ENCODE data around the gene PRR5L.

PRR5L gene

DNA sequence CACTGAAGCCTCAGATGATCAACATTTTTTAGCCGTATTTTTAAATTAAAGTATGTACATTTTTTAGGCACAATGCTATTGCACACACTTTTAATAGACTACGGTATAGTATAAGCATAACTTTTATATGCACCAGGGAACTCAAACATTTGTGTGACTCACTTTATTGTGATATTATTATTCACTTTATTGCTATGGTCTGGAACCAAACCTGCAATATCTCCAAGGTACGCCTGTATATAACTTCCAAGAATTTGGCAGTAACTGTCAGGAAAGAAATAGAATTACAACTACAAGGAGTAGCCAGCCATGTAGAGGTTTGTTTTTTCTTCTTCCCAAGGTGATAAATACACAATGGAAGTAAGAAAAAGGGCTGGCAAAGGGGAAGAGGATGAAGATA, 62.3 kb downstream of the PRR5L start:
- no peak for DNase-seq (ENCODE audit: low spot score)

DNA sequence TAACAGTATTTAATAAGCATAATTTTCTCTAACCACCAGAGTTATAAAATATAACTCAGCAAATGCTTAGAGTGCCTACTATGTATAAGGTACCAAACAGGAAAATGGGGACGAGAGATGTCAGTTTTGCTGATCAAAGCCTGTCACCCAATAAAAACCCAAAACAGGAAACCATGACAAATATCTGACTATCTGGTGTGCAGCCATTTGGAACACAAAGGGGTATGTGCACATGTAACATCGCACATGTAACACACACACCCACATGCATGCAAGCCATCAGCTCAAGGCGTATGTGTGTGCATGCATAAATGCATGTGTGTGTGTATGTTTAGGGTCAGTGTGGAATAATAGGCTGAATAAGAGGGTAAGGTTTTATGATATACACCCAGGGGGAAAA, 64.2 kb downstream of the PRR5L start:
- no peak for DNase-seq (ENCODE audit: low spot score)

DNA sequence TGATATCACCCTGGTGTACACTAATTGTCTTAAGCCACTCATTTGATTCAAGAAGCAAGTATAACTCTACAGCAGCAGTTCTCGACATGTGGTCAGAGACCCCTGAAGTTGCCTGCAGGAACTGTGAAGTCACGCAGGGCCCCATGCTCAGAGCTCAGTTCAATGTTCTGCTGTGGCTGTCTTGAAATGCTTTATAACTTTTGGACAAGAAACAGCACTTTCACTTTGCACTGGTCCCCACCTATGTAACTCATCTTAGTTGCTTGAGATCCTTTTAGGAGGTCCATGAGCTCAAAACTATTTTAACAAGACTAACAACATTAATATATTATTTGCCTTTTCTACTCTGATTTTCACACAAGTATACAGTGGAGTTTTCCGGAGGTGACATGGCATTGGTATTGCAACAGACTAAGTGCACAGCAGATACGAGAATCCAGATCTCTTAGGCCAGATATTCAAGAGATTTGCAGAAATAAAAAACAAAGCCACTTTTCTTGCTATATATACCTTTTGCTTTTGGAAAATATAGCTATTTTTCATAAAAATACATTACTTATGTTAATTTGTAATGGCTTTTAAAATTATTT, 64.8 kb downstream of the PRR5L start:
- DNase-seq (ENCODE audit: low spot score) = no peak

DNA sequence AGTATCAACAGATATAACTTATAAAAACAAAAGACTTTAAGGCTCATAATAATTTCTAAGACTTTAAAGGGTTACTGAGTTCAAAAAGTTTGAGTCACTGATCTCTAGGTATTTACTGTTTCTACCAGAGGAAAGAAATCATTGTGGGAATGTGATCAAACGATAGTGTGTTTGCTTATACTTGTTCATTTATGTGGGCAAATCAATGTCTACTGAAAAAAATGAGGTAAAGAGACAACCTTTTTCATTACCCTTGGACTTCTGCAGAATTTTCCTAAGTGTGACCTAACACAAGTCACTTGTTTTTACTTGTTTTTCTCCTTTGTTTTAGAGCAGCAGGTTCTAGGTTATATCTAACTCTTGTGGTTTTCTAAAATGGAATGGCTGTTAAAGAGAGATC, 65.4 kb downstream of the PRR5L start:
- no peak for DNase-seq (ENCODE audit: low spot score)

GRCh38 chr11:36361901-36362391, 65.9 kb downstream of the PRR5L start:
- no peak for DNase-seq (ENCODE audit: low spot score)

GRCh38 chr11:36362902-36363301, 66.8 kb downstream of the PRR5L start:
- no peak for DNase-seq (ENCODE audit: low spot score)

DNA sequence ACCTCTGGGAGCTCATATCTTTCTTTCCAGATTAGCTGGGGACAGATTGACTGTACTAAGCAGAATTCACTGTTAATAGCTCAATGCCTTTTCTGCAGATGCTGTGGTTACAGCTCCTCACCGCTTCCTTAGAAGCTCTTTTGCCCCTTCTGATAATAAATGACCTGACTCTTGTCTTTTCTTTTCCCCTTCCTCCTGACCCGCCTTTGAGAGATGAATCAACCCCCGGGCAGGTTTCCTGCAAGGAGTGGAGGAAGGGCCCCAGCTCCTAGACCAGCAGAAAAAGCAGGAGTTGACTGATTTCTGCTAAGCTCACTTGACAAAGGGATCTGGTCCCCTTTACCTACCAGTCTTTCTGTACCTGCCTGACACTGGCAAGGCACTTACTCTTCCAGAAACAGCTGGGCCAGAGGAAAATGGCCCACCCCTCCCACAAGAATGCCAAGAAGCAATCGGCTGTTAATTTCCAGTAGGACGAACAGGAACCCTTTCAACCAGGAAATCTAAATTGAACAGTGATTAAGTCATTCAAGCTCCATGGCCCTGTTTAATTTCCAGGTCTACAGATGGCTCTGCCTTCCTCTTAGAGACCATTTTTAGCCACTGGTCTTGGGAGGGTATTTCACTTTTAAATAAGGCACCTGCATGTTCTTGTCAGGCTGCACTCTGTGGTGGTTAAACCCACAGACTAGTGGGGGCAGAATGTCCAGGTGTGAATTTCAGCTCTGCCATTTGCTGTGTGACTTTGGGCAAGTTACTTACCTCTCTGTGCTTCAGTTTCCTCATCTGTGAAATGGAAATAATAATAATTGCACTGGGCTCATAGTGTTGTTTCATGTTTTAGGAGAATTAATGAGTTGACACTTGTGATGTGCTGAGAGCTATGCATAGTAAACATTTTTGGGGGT, 67.5 kb downstream of the PRR5L start:
- no peak for DNase-seq (ENCODE audit: low spot score)

GRCh38 chr11:36364551-36365325, 68.7 kb downstream of the PRR5L start:
- DNase-seq (ENCODE audit: low spot score) = no peak

DNA sequence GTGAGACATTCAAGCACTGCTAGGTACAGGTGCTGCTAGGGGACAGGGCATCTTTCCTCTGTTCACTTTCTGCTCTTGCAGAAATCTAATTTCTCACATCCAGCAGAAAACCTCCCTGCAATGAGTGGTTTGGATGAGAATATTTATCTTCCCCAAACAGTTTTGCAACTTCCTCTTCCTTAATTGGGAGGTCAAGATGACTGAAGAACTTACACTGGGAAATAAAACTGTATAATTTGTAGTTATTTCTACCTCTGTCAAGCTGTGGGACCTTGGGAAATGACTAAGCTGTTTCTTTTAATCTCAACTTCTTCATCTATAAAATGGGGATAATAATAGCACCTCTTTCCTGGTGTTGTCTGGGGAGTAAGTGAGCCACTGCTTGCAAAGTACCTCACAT, 69.8 kb downstream of the PRR5L start:
- no peak for DNase-seq (ENCODE audit: low spot score)

DNA sequence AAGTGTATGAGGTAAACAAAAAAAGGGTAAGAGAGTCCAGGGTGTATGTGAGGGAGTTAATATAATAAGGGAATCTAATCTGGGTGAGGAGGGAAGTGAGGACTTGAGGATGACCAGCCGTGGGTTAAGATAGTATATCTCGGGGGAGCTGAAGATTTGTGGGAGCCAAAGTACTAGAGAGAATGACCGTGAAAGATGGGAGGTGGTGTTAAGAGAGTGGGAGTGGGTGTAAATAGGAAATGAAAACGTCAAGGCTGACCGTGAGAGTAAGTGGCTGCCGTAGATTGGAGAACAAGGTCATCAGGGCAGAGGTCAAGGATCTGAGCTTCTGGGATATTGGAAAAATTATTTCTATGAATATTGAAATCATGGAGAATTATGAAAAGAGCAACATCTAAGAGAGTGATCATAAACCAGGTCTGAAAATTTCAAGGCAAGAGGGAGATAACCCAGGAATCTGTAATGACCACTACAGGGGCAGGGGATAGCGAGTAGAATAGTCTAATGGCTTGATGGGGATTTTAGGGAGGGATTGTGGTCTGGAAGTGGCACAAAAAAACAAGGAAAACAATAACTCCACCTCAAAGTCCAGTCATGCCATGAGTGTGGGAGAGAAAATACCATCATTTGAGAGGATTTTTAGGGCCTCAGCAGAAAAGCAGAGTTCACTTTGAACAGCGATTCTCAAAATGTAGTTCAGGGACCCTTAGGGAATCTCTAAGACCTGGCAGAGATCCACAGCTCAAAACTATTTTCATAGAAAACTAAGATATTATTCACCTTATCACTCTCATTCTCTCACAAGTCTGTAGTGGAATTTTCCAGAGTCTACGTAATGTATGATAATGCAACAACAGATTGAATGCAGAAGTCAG, 72.0 kb downstream of the PRR5L start:
- no peak for DNase-seq (ENCODE audit: low spot score)

DNA sequence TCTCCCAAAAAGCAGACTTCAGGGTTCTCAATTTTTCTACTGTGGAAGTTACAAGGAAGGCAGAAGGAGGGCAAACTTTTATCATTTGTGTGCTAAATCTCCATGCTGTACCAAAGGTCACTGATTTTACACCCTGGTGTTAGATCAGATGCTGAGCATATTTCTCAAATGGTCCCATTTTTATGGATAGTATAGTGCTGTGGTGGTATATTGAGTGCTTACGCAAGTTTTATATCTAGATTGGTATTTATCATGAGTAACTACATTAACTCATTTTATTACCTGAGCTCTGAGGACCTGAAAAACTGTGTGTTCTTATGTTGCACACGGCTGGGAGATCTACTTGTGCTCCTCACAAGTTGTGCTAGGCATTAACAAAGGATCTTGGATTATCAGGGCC, 75.1 kb downstream of the PRR5L start:
- no peak for DNase-seq (ENCODE audit: low spot score)

- DNase-seq (ENCODE audit: low spot score) = no peak
Observed at GRCh38 chr11:36371590-36371989, 75.5 kb downstream of the PRR5L start.

- no peak for DNase-seq (ENCODE audit: low spot score)
Observed at GRCh38 chr11:36372101-36372771, 76.1 kb downstream of the PRR5L start.

GRCh38 chr11:36373016-36374010, 77.2 kb downstream of the PRR5L start:
- no peak for DNase-seq (ENCODE audit: low spot score)

GRCh38 chr11:36374726-36375125, 78.6 kb downstream of the PRR5L start:
- no peak for DNase-seq (ENCODE audit: low spot score)

DNA sequence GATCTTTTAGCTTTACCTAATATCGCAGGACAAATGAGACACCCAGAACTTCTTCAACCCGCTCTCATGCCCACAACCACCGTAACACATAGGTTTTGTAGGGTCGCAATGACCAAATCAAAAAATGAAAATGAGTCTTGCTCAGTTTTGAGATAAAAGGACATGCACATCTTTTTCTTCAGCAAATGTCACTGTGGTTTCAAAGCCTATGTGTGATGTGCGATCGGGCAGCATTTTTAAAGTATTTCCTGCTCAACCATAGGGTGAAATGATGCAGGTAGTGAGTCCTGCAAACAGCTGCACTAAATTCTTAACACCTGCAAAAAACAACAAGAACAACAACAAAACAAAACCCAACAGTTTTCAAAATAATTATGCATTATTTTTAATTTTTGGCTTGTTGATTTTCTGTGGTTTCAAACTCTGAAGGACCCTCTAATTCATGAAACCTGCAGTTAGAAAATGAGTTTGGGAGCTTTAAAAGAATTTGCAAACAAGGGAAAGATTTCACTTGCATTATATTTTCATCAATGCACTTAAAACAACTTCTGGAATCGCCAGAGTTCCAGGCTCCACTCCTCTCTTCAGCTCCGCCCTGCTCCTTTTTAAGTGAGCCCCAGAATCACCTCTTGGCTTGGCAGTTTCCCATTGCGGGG, 79.4 kb downstream of the PRR5L start:
- DNase-seq (ENCODE audit: low spot score) = no peak

- DNase-seq (ENCODE audit: low spot score) = no peak
Observed at GRCh38 chr11:36376009-36376887, 80.2 kb downstream of the PRR5L start.

Measured in COLO829 (cell line).